Measurements from ENCODE around the gene PKNOX2.

The PKNOX2 gene

GRCh38 chr11:125343718-125344131 is 179.2 kb downstream of the PKNOX2 start:
- Mint-ChIP-seq H3K4me1 (ENCODE audit: low read depth) (no peaks in the 10 kb centered on the region), H3K9me3 (no peaks in the 10 kb centered on the region), H3K27me3 (peaks cover 23% of the 10 kb centered on the region), H3K27ac (no peak overlapping the region), H3K4me3 (no peak overlapping the region), H3K36me3 (ENCODE audit: low read depth) (no peaks in the 10 kb centered on the region)
- no peak for DNase-seq

GRCh38 chr11:125344846-125345420 is 180.4 kb downstream of the PKNOX2 start:
- no peak overlapping the region for H3K4me3 Mint-ChIP-seq
- no peak for DNase-seq
- no peaks in the 10 kb centered on the region for H3K4me1 Mint-ChIP-seq (ENCODE audit: low read depth)
- H3K27me3 Mint-ChIP-seq = peaks cover 23% of the 10 kb centered on the region
- no peaks in the 10 kb centered on the region for H3K9me3 Mint-ChIP-seq
- no peaks in the 10 kb centered on the region for H3K36me3 Mint-ChIP-seq (ENCODE audit: low read depth)
- no peak overlapping the region for H3K27ac Mint-ChIP-seq

DNA sequence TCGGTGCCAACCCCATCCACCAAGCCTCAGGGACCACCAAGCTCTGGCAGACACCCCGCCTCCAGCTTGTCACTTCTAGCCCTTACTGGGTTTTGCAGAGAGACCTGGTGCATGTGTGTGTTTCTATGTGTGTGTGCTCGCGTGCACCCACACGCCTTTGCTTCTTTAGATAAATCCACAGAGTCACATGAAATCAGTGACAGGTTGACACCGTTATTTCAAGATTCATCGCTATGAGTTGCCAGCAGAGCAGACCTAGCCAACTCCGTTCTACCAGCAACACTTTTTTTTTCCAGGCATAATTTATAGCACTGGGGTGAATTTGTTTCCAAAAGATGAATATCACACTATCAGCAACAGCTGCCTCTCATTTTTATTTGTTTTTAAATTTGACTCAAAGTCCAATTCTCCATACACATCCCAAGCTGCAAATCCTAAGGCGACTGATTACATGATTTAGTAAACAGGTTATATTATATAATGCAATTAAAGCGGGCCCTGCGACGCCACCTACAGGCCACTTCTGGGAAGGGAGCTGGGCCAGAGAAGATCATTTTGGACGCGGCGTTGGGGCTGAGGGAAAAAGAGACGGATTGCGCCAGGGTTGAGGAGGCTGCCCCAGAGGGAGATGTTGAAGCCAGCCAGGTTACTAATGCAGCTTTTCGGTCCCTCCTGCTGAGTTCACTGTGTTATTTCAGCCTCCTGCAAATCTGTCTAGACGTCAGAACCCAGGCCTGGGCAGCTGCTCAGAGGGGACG is 181.0 kb downstream of the PKNOX2 start:
- Mint-ChIP-seq H3K27me3 (peaks cover 23% of the 10 kb centered on the region), H3K4me3 (no peak overlapping the region), H3K36me3 (ENCODE audit: low read depth) (no peaks in the 10 kb centered on the region), H3K9me3 (no peaks in the 10 kb centered on the region), H3K4me1 (ENCODE audit: low read depth) (no peaks in the 10 kb centered on the region), H3K27ac (no peak overlapping the region)
- DNase-seq = peak; percentile 49

- Mint-ChIP-seq H3K4me1 (ENCODE audit: low read depth) (no peaks in the 10 kb centered on the region), H3K27me3 (peaks cover 23% of the 10 kb centered on the region), H3K9me3 (no peaks in the 10 kb centered on the region), H3K36me3 (ENCODE audit: low read depth) (no peaks in the 10 kb centered on the region), H3K27ac (no peak overlapping the region), H3K4me3 (no peak overlapping the region)
- no peak for DNase-seq
Observed at GRCh38 chr11:125346179-125346530, 181.6 kb downstream of the PKNOX2 start.

GRCh38 chr11:125346565-125347260 is 182.2 kb downstream of the PKNOX2 start:
- no peak overlapping the region for H3K4me3 Mint-ChIP-seq
- no peaks in the 10 kb centered on the region for H3K36me3 Mint-ChIP-seq (ENCODE audit: low read depth)
- H3K4me1 Mint-ChIP-seq (ENCODE audit: low read depth) = no peaks in the 10 kb centered on the region
- H3K9me3 Mint-ChIP-seq = no peaks in the 10 kb centered on the region
- no peak overlapping the region for H3K27ac Mint-ChIP-seq
- H3K27me3 Mint-ChIP-seq = peaks cover 21% of the 10 kb centered on the region
- DNase-seq = no peak

GRCh38 chr11:125347261-125347585 is 182.7 kb downstream of the PKNOX2 start:
- Mint-ChIP-seq H3K4me1 (ENCODE audit: low read depth) (no peaks in the 10 kb centered on the region), H3K27me3 (peaks cover 21% of the 10 kb centered on the region), H3K27ac (no peak overlapping the region), H3K36me3 (ENCODE audit: low read depth) (no peaks in the 10 kb centered on the region), H3K4me3 (no peak overlapping the region), H3K9me3 (no peaks in the 10 kb centered on the region)
- no peak for DNase-seq

- no peaks in the 10 kb centered on the region for H3K9me3 Mint-ChIP-seq
- no peaks in the 10 kb centered on the region for H3K36me3 Mint-ChIP-seq (ENCODE audit: low read depth)
- no peak overlapping the region for H3K4me3 Mint-ChIP-seq
- no peak overlapping the region for H3K27ac Mint-ChIP-seq
- H3K27me3 Mint-ChIP-seq = peaks cover 21% of the 10 kb centered on the region
- DNase-seq = no peak
- no peaks in the 10 kb centered on the region for H3K4me1 Mint-ChIP-seq (ENCODE audit: low read depth)
Observed at GRCh38 chr11:125348141-125348651, 183.6 kb downstream of the PKNOX2 start.

GRCh38 chr11:125348674-125349309 is 184.2 kb downstream of the PKNOX2 start:
- H3K4me1 Mint-ChIP-seq (ENCODE audit: low read depth) = no peaks in the 10 kb centered on the region
- no peaks in the 10 kb centered on the region for H3K36me3 Mint-ChIP-seq (ENCODE audit: low read depth)
- no peak overlapping the region for H3K4me3 Mint-ChIP-seq
- H3K27me3 Mint-ChIP-seq = peaks cover 21% of the 10 kb centered on the region
- peak; percentile 61 for DNase-seq
- no peaks in the 10 kb centered on the region for H3K9me3 Mint-ChIP-seq
- H3K27ac Mint-ChIP-seq = no peak overlapping the region

- Mint-ChIP-seq H3K4me3 (no peak overlapping the region), H3K4me1 (ENCODE audit: low read depth) (no peaks in the 10 kb centered on the region), H3K9me3 (no peaks in the 10 kb centered on the region), H3K27ac (no peak overlapping the region), H3K36me3 (ENCODE audit: low read depth) (no peaks in the 10 kb centered on the region), H3K27me3 (peaks cover 17% of the 10 kb centered on the region)
- DNase-seq = no peak
Observed at GRCh38 chr11:125350206-125351032, 185.9 kb downstream of the PKNOX2 start.

DNA sequence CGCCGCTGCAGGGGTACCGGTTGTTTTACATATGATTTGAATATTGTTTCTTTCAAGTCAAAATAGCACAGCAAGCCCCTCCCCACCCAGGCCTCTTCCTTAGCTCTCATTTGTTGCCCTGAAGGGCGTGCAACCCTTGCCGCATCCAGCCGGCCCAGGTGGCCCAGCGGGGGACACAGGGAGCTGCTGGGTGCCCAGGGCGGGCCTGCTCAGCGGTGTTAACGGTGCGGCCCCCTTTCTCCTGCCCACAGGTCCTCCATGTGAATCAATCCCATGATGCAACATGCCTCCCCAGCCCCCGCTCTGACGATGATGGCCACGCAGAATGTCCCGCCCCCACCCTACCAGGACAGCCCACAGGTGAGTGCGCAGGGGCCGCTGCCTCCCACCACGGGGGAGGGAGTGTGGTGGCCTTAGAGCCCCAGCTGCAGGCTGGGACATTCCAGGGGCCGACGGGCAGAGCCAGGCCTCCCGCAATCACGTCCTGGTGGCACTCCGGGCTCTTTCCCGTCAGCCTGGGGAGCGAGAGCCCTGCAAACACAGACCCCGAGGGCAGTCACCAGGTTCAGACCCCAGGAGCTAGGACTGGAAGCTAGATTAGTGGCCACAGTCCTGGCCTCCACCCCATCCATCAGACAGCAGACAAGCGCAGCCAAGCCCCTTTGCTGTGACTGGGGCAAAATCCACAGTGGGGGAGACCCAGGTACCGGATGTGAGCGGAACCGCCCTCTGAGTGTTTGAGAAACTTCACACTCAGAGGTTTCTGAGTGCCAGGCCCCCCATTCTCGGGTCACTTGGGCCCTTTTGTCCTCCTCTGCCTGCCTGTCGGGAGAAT is 186.7 kb downstream of the PKNOX2 start:
- no peak overlapping the region for H3K27ac Mint-ChIP-seq
- no peaks in the 10 kb centered on the region for H3K36me3 Mint-ChIP-seq (ENCODE audit: low read depth)
- no peaks in the 10 kb centered on the region for H3K4me1 Mint-ChIP-seq (ENCODE audit: low read depth)
- H3K27me3 Mint-ChIP-seq = peaks cover 12% of the 10 kb centered on the region
- DNase-seq = no peak
- no peaks in the 10 kb centered on the region for H3K9me3 Mint-ChIP-seq
- no peak overlapping the region for H3K4me3 Mint-ChIP-seq

- peaks cover 12% of the 10 kb centered on the region for H3K27me3 Mint-ChIP-seq
- no peak for DNase-seq
- no peaks in the 10 kb centered on the region for H3K4me1 Mint-ChIP-seq (ENCODE audit: low read depth)
- H3K27ac Mint-ChIP-seq = no peak overlapping the region
- H3K4me3 Mint-ChIP-seq = no peak overlapping the region
- no peaks in the 10 kb centered on the region for H3K9me3 Mint-ChIP-seq
- no peaks in the 10 kb centered on the region for H3K36me3 Mint-ChIP-seq (ENCODE audit: low read depth)
Observed at GRCh38 chr11:125351868-125352250, 187.3 kb downstream of the PKNOX2 start.

GRCh38 chr11:125356797-125357196 is 192.2 kb downstream of the PKNOX2 start:
- Mint-ChIP-seq H3K4me3 (no peak overlapping the region), H3K9me3 (no peaks in the 10 kb centered on the region), H3K27me3 (no peaks in the 10 kb centered on the region), H3K36me3 (ENCODE audit: low read depth) (no peaks in the 10 kb centered on the region), H3K27ac (no peak overlapping the region), H3K4me1 (ENCODE audit: low read depth) (no peaks in the 10 kb centered on the region)
- DNase-seq = no peak

GRCh38 chr11:125357551-125357950 is 193.0 kb downstream of the PKNOX2 start:
- no peaks in the 10 kb centered on the region for H3K36me3 Mint-ChIP-seq (ENCODE audit: low read depth)
- DNase-seq = no peak
- H3K4me1 Mint-ChIP-seq (ENCODE audit: low read depth) = no peaks in the 10 kb centered on the region
- no peaks in the 10 kb centered on the region for H3K9me3 Mint-ChIP-seq
- no peak overlapping the region for H3K4me3 Mint-ChIP-seq
- H3K27me3 Mint-ChIP-seq = no peaks in the 10 kb centered on the region
- H3K27ac Mint-ChIP-seq = no peak overlapping the region
